Stimulated activated naive CD8-positive, alpha-beta T cell treated with anti-CD3 and anti-CD28 coated beads, Interleukin-15, amount 100 ng/mL, for 72 hours (primary cell): ENCODE results near the gene F12.
"Not testable (repeated sequence)": the region's sequence is repeated elsewhere in the genome, so short reads cannot be mapped to it uniquely, and the experiment has no call there.

Source experiments
- ATAC-seq: fragments of 150-1000 bp; cut with Tn5 transposase; 2 replicates; pipeline ENCODE4 v1.10.0; 2021; ENCODE audit warnings: mild to moderate bottlenecking, moderate library complexity
- DNase-seq, 2 donors: peaks; one replicate each; pipeline ENCODE4 v3.0.0; 2021 to 2022
- H3K27ac Mint-ChIP-seq, 2 donors: one replicate each; pipeline ENCODE4 v1.8.0; 2022; ENCODE audit warnings: mild to moderate bottlenecking in 2 of 2, mixed read lengths in 2 of 2, moderate library complexity in 2 of 2
- H3K27me3 Mint-ChIP-seq: one replicate; pipeline ENCODE4 v1.8.0; 2022; ENCODE audit warnings: mixed read lengths
- H3K4me1 Mint-ChIP-seq: one replicate; pipeline ENCODE4 v1.8.0; 2022; ENCODE audit warnings: mild to moderate bottlenecking, mixed read lengths
- H3K4me3 Mint-ChIP-seq, 2 donors: one replicate each; pipeline ENCODE4 v1.8.0; 2022; ENCODE audit warnings: mild to moderate bottlenecking in 2 of 2, mixed read lengths in 2 of 2, moderate library complexity in 1 of 2
- H3K9me3 Mint-ChIP-seq, 2 donors: one replicate each; pipeline ENCODE4 v1.8.0; 2022; ENCODE audit warnings: mixed read lengths in 2 of 2

Gene F12

DNA sequence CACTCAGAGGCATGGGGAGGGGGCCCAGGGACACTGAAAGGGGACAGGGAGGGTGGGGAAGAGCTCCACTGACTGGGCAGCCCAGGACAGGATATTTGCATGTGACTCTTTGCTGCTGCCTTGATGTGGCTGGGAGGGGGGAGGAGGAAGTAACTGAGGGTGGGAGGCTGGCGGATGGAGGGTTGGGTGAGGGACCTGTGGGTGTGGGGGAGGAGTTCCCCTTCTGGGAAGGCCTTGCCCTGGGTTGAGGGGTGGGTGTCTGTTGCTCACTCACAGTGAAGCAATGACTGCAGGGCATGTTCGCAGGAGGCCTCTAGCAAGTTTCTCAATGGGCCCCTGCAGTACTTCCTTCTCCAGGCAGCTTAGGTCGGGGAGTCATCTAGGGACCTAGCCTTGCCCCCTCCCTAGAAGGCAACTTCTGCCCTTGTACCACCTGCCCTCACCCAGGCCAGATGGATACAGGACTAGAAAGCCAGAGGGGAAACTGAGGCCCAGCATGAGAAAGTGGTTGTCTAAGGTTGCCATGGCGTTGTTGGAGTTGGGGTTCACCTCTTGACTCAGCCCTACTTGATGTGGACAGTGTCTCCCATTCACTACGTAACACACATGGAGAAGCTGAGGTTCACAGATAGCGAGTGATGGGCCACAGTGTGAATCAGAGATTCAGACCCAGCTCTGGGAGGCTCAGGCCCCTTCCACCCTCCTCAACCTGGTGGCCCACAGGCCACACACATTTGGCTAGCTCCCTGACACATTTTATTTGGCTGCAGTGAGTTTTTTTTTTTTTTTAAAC, 20.1 kb upstream of the F12 start:
- DNase-seq (peak; percentile 77 to 94), ATAC-seq (peak; percentile 58)
- H3K9me3 Mint-ChIP-seq = no peaks in the 10 kb centered on the region
- peaks cover 82% of the 10 kb centered on the region for H3K4me1 Mint-ChIP-seq
- H3K27me3 Mint-ChIP-seq = no peaks in the 10 kb centered on the region
- H3K27ac Mint-ChIP-seq = peak overlapping the region; percentile 89
- peak overlapping the region; percentile 92 to 96 for H3K4me3 Mint-ChIP-seq

DNA sequence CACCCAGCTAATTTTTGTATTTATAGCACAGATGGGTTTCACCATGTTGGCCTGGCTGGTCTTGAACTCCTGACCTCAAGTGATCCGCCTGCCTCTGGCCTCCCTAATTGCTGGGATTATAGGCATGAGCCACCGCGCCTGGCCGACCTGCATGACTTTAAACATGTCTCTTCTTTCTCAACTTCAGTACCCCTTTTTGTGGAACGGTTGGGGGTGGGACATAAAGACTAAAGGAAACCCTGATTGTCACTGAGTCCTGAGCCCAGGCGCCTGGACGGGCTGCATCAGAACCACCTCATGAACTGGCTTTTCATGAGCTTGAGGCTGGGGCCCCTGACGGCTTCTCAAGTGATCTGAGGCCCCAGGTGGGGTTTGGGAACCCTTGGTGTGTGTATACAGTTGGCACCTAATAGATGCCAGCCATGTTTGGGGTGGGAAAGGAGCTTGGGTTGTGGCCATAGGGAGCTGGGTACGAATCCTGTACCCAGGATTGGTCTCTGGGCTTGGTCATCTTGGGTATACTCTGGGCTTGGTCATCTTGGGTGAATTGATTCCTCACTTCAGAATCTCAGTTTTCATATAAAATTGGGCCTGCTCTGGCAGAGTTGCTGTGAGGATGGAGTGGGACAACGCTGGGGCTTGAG, 19.3 kb upstream of the F12 start:
- DNase-seq (no peak), ATAC-seq (no peak)
- Mint-ChIP-seq H3K9me3 (no peaks in the 10 kb centered on the region), H3K27ac (peak overlapping the region; percentile 89), H3K4me3 (peak overlapping the region; percentile 92 to 96), H3K27me3 (no peaks in the 10 kb centered on the region), H3K4me1 (peaks cover 75% of the 10 kb centered on the region)

DNA sequence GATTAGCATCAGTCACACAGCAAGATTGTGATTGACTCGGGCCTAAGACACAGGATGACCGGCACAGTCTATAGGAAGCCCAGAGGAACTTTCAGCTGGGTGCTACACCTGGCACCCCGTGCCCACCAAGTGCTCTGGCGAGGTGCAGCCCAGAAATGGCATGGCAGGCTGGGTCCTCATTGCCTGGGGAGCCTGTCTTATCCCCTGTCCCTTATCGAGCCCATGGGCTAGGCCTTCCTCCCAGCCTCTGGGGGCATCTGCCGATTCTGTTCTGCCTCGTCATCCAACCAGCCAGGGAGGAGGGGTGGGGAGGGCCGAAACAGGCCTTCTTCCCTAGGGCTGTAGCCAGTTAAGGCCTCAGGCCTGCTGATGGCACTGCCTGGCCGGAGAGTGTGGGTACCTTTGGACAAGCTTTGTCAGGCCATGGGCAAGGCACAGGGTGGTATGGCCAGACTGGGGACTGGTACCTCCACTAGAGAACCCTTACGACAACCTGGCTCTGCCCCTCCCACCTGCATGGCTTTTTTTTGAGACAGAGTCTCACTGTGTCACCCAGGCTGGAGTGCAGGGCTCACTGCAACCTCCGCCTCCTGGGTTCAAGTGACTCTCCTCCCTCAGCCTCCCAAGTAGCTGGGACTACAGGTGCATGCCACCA, 18.7 kb upstream of the F12 start:
- peaks cover 68% of the 10 kb centered on the region for H3K4me1 Mint-ChIP-seq
- H3K27me3 Mint-ChIP-seq = no peaks in the 10 kb centered on the region
- ATAC-seq (no peak), DNase-seq (peak; percentile 52 to 56)
- no peaks in the 10 kb centered on the region for H3K9me3 Mint-ChIP-seq
- peak overlapping the region; percentile 94 to 95 for H3K27ac Mint-ChIP-seq
- peak overlapping the region; percentile 92 to 96 for H3K4me3 Mint-ChIP-seq

DNA sequence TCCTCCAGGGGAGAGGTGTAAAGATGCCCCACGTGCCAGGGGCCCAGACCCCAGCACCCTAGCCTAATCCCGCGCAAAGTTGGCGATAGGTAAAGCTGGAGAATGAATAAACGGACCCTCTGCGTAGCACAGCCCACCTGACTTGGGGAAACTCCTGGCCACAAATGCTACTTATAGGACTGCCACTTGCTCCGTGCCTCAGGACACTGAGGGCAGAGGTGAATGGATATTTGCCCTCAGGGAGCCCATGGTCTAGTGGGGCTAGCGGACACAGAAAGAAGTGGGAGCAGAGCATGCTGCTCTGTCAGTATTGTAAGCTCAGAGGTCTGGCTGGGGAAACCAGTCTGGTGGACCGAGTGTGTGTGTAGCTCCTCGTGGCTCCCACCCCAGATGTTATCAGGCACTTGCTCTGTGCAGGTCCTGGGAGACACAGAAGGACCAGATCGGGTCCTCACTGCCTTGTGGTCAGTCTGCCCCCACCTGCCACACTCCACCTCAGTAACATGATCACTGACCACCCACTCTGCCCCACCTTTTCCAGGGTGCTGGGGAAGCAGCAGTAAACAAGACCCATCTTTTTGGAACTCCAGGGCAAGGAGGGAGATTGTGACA, 18.0 kb upstream of the F12 start:
- H3K27me3 Mint-ChIP-seq = no peaks in the 10 kb centered on the region
- H3K4me3 Mint-ChIP-seq = peak overlapping the region; percentile 92 to 96
- ATAC-seq (peak; percentile 0), DNase-seq (no peak)
- peak overlapping the region; percentile 94 to 95 for H3K27ac Mint-ChIP-seq
- H3K9me3 Mint-ChIP-seq = no peaks in the 10 kb centered on the region
- H3K4me1 Mint-ChIP-seq = peaks cover 61% of the 10 kb centered on the region

DNA sequence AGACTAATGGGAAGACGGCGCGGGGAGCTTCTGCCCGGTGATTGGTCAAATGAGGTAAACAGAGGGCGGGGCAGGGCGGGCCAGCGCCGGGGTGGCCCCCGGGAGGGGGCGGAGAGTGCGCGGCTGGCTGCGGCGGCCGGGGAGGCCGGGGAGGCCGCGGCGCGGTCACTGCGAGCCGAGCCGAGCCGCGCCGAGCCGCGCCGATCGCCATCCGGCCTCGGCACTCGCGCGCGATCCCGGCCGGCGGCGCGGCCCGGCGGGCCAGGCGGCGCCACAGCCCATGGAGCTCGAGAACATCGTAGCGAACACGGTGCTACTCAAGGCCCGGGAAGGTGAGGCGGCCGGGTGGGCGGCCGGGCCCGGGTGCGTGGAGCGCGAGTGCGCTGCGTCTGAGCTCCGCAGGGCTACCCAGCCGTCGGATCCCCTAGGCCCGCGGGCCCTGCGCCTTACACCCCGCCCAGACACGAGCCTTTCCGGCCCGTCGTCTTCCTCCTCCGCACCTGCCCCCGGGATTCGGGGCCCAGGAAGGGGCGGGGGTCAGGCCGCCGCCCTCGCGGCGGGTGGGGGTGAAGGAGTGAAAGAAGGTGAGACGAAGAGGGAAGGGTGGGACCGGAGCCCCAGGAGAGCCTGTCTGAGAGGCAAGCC, 17.3 kb upstream of the F12 start, which contains the start of gene GRK6:
Gene GRK6, plus strand, starts transcription at position 111 of the 645 bp plus-strand sequence. Its CDS starts 170 bp downstream, at position 281.
- ATAC-seq (peak; percentile 63), DNase-seq (peak; percentile 74 to 81)
- no peaks in the 10 kb centered on the region for H3K9me3 Mint-ChIP-seq
- peak within 1 kb of the TSS; percentile 97 to 98 for H3K27ac Mint-ChIP-seq
- peak within 1 kb of the TSS; percentile 92 to 96 for H3K4me3 Mint-ChIP-seq
- H3K27me3 Mint-ChIP-seq = no peaks in the 10 kb centered on the region
- peaks cover 54% of the 10 kb centered on the region for H3K4me1 Mint-ChIP-seq

DNA sequence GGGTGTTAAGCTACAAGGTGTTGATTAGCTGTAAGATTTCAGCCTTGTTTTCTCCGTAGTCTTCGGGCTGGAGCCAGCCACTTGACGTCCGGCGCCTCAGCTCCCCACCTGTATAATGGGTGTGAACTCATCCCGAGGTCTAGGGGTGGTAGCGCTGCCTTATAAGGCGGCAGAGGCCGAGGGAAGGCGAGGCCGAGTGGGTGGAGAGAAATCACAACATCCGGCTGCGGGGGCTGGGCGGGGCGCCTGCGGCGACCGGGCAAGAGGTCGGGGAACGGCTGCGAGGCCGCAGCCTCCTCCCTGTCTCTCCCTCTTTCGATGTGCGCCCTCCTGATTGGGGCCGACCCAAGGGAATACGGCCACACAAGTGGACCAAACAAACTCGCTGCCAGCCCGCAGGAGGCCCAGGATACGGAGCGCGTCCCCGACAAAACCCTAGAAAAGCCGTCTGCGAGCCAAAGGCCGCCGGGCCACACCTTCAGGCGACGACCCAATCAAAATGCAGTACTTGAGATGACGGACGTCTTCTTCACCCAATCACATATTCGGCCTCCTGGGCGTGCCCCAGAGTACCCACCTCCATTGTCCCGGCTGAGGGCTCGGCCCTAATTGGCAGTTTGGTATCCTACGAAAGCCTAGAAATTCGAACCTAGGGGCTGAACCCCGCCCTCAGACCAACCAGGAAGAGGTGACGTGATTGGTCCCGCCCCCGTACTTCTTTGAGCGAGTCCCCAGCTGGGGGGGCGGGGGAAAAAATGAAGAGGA, 16.6 kb upstream of the F12 start:
- H3K4me3 Mint-ChIP-seq = peak overlapping the region; percentile 81 to 93
- no peaks in the 10 kb centered on the region for H3K9me3 Mint-ChIP-seq
- H3K4me1 Mint-ChIP-seq = peaks cover 47% of the 10 kb centered on the region
- DNase-seq = peak; percentile 99 to 100
- peak overlapping the region; percentile 97 to 98 for H3K27ac Mint-ChIP-seq
- peak; percentile 85 for ATAC-seq
- H3K27me3 Mint-ChIP-seq = no peaks in the 10 kb centered on the region

DNA sequence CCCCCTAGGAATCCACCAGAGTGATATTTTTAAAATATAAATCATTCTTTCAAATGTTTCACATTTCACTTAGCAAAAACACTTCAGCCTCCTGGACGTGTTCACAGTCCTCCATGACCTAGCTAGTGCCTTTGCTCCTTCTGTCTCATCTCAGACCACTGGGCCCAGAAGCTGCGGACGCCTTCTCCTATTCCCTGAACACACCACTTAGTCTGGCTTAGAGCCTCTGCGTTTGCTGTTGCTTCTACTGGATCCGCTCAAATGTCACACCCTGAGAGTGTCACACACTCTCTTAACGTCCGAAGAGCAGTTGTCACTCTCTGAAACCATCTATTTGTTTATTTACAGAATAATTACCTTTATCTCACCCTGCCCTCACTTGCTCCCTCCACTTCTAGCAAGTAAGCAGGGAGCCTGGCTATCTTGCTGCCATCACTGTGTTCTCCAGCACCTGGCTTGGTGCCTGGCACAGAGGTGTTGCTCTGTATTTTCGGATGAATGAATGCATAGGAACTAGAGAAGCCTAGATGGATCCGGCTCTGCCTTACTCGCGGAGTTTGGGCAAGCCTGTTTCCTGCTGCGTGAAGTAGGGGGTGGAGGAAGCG, 15.9 kb upstream of the F12 start:
- Mint-ChIP-seq H3K4me1 (peaks cover 41% of the 10 kb centered on the region), H3K9me3 (no peaks in the 10 kb centered on the region), H3K27me3 (no peaks in the 10 kb centered on the region), H3K4me3 (peak overlapping the region; percentile 81 to 93), H3K27ac (peak overlapping the region; percentile 28 to 73)
- DNase-seq (no peak), ATAC-seq (no peak)

DNA sequence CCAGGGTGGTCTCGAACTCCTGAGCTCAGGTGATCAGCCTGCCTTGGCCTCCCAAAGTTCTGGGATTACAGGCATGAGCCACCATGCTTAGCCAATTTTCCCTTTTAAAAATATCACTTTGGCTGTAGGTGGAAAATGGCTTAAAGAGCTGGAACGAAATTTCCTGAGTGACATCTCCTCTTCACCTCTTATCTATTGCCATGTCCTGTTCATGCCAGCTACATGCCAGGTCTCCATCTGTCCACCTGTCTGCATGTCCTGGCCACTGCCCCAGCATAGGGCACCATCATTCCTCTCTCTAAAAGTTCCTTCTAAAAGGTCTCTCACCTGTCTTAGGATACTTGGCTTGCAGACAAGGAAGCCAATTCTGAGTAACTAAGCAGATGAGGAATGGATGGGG, 14.3 kb upstream of the F12 start:
- no peaks in the 10 kb centered on the region for H3K27me3 Mint-ChIP-seq
- DNase-seq = no peak
- H3K27ac Mint-ChIP-seq = no peak overlapping the region
- H3K9me3 Mint-ChIP-seq = no peaks in the 10 kb centered on the region
- peaks cover 24% of the 10 kb centered on the region for H3K4me1 Mint-ChIP-seq
- ATAC-seq = no peak
- no peak overlapping the region for H3K4me3 Mint-ChIP-seq

DNA sequence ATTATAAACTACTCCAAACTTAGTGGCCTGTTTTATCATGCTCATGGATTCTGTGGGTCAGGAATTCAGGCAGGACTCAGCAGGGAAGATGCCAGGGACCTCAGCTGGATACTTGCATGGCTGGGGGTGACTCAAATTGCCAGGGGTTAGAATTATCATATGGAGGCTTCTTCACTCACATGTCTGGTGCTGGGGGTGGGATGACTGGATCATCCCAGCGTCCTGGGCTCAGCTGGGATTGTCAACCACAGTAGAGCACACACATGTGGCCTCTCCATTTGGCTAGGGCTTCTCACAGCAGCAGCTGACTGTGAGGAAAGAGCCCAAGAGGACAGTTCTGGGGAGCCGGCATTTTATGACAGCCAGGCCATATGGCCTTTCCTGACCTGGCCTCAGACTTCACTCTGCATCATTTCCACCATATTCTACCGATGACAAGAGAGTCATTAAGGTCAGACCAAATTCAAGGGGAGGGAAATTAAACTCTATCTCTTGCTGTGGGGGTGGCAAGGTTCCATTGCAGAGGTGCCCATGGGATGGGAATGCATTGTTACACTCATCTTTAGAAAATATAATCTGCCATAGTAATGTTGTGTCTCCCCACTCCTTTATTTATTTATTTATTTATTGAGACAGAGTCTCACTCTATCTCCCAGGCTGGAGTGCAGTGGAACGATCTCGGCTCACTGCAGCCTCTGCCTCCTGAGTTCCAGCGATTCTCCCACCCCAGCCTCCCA, 11.9 kb upstream of the F12 start:
- H3K4me3 Mint-ChIP-seq = no peak overlapping the region
- no peaks in the 10 kb centered on the region for H3K27me3 Mint-ChIP-seq
- H3K27ac Mint-ChIP-seq = no peak overlapping the region
- DNase-seq = no peak
- no peaks in the 10 kb centered on the region for H3K9me3 Mint-ChIP-seq
- ATAC-seq = no peak
- H3K4me1 Mint-ChIP-seq = peaks cover 10% of the 10 kb centered on the region

DNA sequence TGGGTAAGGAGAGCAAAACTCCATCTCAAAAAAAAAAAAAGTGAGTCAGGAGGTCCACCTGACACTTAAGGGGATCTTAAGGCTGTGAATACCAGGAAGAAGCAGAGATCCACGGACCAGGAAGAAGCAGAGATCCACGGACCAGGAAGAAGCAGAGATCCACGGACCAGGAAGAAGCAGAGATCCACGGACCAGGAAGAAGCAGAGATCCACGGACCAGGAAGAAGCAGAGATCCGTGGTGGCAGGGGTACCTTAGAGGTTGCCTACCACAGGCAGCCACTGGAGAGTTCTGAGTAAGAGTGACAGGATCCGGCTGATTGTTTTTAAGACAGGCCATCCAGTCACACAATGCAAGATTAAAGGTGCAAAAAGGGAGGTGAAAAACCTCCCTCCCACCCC, 11.1 kb upstream of the F12 start:
- not testable (repeated sequence) for H3K9me3 Mint-ChIP-seq, DNase-seq, H3K4me3 Mint-ChIP-seq, H3K4me1 Mint-ChIP-seq, H3K27ac Mint-ChIP-seq, ATAC-seq, H3K27me3 Mint-ChIP-seq

DNA sequence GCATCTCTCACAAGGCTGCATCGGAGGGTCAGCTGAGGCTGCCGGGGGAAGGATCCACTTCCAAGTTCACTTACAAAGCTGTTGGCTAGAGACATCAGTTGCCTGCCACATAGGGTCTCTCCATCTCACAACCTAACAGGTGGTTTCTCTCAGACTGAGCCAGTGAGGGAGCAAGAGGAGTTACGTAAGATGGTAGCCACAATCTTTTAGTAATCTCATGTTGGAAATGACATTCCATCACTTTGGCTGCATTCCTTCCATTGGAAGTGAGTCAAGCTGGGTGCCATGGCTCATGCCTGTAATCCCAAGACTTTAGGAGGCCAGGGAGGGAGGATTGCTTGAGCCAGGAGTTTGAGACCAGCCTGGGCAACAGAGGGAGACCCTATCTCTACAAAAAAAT, 9.7 kb upstream of the F12 start:
- DNase-seq = no peak
- Mint-ChIP-seq H3K27ac (no peak overlapping the region), H3K9me3 (no peaks in the 10 kb centered on the region), H3K4me1 (peaks cover 12% of the 10 kb centered on the region), H3K27me3 (no peaks in the 10 kb centered on the region), H3K4me3 (no peak overlapping the region)
- ATAC-seq = no peak

DNA sequence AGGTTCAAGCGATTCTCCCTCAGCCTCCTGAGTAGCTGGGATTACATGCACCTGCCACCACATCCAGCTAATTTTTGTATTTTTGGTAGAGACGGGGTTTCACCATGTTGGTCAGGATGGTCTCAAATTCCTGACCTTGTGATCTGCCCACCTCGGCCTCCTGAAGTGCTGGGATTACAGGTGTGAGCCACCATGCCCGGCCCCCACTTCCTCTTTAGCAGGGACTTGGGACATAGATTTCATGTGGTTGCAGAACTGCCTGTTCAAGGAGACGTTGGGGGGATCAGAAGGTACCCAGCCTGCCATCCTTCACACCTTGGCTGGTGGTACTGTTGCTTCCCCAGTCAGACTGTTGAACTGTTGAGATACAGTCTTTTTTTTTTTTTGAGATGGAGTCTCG, 7.7 kb upstream of the F12 start:
- peaks cover 31% of the 10 kb centered on the region for H3K4me1 Mint-ChIP-seq
- not testable (repeated sequence) for H3K27ac Mint-ChIP-seq, DNase-seq, H3K9me3 Mint-ChIP-seq, H3K27me3 Mint-ChIP-seq, H3K4me3 Mint-ChIP-seq, ATAC-seq

DNA sequence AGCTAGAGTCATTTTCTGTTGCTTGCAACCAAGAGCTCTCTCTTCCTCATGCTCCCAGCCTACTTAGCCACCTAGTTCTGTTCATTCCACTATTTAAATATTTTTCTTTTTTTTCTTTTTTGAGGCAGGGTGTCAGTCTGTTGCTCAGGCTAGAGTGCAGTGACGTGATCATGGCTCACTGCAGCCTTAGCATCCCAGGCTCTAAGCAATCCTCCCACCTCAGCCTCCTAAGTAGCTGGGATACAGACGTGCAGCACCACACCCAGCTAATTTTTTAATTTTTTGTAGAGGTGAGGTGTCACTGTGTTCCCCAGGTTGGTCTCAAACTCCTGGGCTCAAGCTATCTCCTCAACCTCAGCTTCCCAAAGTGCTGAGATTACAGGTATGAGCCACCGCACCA, 5.1 kb upstream of the F12 start:
- H3K9me3 Mint-ChIP-seq = no peaks in the 10 kb centered on the region
- no peaks in the 10 kb centered on the region for H3K27me3 Mint-ChIP-seq
- H3K4me3 Mint-ChIP-seq = no peak overlapping the region
- DNase-seq (no peak), ATAC-seq (no peak)
- H3K4me1 Mint-ChIP-seq = peaks cover 50% of the 10 kb centered on the region
- H3K27ac Mint-ChIP-seq = no peak overlapping the region
